Esophagus squamous epithelium (tissue), 4 donors: ENCODE results near the gene RAB11FIP3.

Experiments used
- POLR2A ChIP-seq, 4 donors: fragments of 450-650 bp; IDR thresholded peaks; one replicate each; pipeline ENCODE4 v1.6.1; 2017; ENCODE audit warnings: antibody characterized with exemption in 4 of 4, mild to moderate bottlenecking in 4 of 4, moderate library complexity in 3 of 4
- TF ChIP-seq, protein P1 (sequence below), 6 experiments: fragments of 450-650 bp in 4 of 6; fragments of 200-600 bp in 2 of 6; sonication (generic) in 2 of 6; IDR thresholded peaks; one replicate each; pipeline ENCODE4 v1.5.1; 2016 to 2019; ENCODE audit warnings: antibody characterized with exemption in 6 of 6, mild to moderate bottlenecking in 4 of 6, moderate library complexity in 4 of 6

DNA sequence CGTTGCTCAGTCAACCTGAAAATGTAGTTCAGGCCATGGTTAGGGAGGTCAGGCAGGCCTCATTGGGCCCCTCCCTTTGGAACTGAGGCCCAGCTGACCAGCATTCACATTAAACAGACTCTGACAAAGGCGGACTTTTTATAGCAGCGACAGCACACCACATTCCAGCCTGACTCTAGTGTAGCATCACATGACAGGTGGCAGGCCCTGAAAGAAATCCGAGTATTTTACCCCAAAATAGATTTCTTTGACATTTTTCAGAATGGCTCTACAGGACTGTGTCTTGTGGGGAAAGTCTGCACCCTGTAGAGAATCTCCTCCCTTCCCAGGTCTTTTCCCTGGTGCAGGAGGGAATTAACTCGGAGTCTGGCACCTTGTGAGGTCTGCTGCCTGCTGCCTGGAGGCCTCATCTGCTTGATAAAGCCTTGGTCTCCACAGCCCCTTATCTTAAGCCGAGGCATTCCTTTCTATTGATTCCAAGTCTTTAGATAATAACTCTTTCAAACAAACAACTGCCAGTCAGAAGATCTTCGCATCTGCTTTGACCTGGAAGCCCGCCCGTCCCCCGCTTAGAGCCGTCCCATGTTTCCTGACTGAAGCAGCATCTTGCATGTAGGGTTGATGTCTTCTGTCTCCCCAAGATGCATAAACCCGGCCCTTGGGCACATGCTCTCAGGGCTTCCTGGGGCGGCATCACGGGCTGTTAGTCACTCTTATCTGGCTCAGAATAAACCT lies 58.1 kb downstream of the RAB11FIP3 start:
- TF ChIP-seq, protein P1, sequence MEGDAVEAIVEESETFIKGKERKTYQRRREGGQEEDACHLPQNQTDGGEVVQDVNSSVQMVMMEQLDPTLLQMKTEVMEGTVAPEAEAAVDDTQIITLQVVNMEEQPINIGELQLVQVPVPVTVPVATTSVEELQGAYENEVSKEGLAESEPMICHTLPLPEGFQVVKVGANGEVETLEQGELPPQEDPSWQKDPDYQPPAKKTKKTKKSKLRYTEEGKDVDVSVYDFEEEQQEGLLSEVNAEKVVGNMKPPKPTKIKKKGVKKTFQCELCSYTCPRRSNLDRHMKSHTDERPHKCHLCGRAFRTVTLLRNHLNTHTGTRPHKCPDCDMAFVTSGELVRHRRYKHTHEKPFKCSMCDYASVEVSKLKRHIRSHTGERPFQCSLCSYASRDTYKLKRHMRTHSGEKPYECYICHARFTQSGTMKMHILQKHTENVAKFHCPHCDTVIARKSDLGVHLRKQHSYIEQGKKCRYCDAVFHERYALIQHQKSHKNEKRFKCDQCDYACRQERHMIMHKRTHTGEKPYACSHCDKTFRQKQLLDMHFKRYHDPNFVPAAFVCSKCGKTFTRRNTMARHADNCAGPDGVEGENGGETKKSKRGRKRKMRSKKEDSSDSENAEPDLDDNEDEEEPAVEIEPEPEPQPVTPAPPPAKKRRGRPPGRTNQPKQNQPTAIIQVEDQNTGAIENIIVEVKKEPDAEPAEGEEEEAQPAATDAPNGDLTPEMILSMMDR (IDR thresholded peaks at IDR 0.05) = no peak
- no peak for TF ChIP-seq POLR2A (IDR thresholded peaks at IDR 0.05)
